GM12874 (cell line): ENCODE measurements around the gene SSBP2.

Source experiments
- TF ChIP-seq, protein P1 (sequence below): IDR thresholded peaks from 2 replicates; pipeline ENCODE4 v1.5.1; 2011; ENCODE audit warnings: low read depth, mild to moderate bottlenecking, control low read depth, low read length, moderate library complexity; ENCODE audit not compliant: insufficient read depth

The SSBP2 gene

DNA sequence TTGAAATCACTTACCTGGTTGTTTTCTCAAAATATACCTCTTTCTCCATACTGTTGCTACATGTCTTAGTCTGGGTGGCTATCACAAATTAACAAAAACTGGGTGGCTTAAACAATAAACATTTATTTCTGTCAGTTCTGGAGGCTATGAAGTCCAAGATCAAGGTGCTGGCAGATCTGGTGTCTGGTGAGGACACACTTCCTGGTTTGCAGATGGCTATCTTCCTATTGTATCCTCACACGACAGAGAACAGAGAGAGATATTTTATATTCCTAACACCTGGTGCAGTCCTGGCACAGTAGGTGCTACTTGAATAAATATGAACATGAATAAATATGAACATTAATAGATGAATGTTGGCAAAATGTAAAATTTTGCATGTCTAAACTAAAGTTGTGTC lies 192.7 kb downstream of the SSBP2 start:
- TF ChIP-seq, protein P1, sequence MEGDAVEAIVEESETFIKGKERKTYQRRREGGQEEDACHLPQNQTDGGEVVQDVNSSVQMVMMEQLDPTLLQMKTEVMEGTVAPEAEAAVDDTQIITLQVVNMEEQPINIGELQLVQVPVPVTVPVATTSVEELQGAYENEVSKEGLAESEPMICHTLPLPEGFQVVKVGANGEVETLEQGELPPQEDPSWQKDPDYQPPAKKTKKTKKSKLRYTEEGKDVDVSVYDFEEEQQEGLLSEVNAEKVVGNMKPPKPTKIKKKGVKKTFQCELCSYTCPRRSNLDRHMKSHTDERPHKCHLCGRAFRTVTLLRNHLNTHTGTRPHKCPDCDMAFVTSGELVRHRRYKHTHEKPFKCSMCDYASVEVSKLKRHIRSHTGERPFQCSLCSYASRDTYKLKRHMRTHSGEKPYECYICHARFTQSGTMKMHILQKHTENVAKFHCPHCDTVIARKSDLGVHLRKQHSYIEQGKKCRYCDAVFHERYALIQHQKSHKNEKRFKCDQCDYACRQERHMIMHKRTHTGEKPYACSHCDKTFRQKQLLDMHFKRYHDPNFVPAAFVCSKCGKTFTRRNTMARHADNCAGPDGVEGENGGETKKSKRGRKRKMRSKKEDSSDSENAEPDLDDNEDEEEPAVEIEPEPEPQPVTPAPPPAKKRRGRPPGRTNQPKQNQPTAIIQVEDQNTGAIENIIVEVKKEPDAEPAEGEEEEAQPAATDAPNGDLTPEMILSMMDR: no peak

DNA sequence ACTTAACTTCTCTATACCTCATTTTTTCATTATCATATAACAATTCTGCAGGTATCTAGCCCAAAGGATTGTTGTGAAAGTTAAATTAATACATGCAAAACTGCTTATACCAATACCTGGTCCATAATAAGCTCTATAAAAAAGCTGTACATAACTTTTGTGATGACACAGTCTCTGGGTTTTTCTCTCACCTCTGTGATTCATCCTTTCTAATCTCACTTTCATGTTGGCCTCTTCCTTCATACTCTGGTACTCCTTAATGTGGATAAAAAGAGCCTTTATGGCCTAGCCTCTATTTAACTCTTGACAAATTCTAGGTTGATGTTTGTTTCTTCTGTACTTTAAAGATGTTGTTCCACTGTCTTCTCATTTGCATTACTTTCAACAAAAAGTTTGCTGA lies 194.1 kb downstream of the SSBP2 start:
- TF ChIP-seq, protein P1: no peak

- TF ChIP-seq, protein P1: no peak
Measured at GRCh38 chr5:81555865-81556264, 195.0 kb downstream of the SSBP2 start.

DNA sequence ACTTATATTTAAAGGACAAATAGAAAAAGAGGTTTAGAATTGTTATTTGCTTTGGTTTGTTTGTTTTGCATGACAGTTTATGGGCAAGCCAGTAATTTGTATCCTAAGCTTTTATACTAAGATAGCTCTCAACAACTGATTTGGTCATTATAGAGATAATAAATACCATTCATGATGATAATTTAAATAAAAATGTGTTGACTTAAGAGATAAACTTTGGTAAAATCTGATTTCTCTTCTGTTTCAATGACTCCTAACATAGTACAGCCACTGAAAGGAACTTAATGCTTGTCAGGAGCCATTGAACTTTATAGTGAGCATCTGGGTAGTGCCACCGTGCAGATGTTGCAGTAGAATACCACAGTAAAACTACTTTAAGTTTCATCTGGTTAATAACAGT lies 196.2 kb downstream of the SSBP2 start:
- TF ChIP-seq, protein P1: no peak

- TF ChIP-seq, protein P1: no peak
Measured at GRCh38 chr5:81553567-81554212, 197.2 kb downstream of the SSBP2 start.

GRCh38 chr5:81552852-81553566 lies 197.9 kb downstream of the SSBP2 start:
- TF ChIP-seq, protein P1: no peak

GRCh38 chr5:81549123-81549522 lies 201.8 kb downstream of the SSBP2 start:
- TF ChIP-seq, protein P1: no peak
